Transverse colon (tissue), 4 donors: ENCODE data around the gene SOX5.

Experiments used
- EP300 ChIP-seq: sonication (generic); formaldehyde crosslinking; IDR thresholded peaks from one replicate; pipeline ENCODE4 v1.6.1; 2017; ENCODE audit warnings: antibody characterized with exemption, low read depth
- POLR2A ChIP-seq: fragments of 450-650 bp; IDR thresholded peaks from one replicate; pipeline ENCODE4 v1.6.1; 2016; ENCODE audit warnings: antibody characterized with exemption, mild to moderate bottlenecking, moderate library complexity
- POLR2AphosphoS5 ChIP-seq, 3 donors: sonication (generic); formaldehyde crosslinking; IDR thresholded peaks; one replicate each; pipeline ENCODE4 v1.6.1; 2016; ENCODE audit warnings: antibody characterized with exemption in 3 of 3
- TF ChIP-seq, protein P1 (sequence below), 5 experiments: fragments of 200-600 bp in 3 of 5; fragments of 450-650 bp in 2 of 5; sonication (generic) in 3 of 5; IDR thresholded peaks; 1 replicate in 2 of 5; 2 replicates in 3 of 5; pipeline ENCODE4 v1.5.1; 2016 to 2017; ENCODE audit warnings: antibody characterized with exemption in 5 of 5, inconsistent platforms in 3 of 5, mild to moderate bottlenecking in 2 of 5, moderate library complexity in 1 of 5

DNA sequence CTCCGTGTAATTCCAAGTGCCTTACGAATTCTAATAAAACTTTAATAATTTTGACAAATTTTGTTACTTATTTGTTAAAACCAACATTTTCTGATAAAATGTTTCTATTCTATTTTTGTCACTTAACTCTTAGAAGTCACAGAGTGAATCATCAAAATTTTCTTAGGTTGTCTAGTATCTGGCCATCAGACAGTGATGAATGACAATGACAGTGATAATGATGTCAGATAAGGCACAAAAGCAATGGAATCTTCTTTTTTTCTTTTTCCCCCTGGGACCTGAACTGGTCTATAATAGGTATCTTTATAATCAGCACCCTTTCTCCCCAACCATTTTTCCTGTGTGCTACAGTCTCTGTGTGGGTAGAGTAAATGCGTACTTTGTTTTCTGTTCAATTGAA is 407.3 kb downstream of the SOX5 start:
- TF ChIP-seq, protein P1, sequence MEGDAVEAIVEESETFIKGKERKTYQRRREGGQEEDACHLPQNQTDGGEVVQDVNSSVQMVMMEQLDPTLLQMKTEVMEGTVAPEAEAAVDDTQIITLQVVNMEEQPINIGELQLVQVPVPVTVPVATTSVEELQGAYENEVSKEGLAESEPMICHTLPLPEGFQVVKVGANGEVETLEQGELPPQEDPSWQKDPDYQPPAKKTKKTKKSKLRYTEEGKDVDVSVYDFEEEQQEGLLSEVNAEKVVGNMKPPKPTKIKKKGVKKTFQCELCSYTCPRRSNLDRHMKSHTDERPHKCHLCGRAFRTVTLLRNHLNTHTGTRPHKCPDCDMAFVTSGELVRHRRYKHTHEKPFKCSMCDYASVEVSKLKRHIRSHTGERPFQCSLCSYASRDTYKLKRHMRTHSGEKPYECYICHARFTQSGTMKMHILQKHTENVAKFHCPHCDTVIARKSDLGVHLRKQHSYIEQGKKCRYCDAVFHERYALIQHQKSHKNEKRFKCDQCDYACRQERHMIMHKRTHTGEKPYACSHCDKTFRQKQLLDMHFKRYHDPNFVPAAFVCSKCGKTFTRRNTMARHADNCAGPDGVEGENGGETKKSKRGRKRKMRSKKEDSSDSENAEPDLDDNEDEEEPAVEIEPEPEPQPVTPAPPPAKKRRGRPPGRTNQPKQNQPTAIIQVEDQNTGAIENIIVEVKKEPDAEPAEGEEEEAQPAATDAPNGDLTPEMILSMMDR (IDR thresholded peaks at IDR 0.05) = no peak
- TF ChIP-seq POLR2AphosphoS5 (IDR thresholded peaks at IDR 0.05) (no peak), POLR2A (no peak), EP300 (no peak)
